Psoas muscle (tissue), 8 donors: ENCODE data around the gene NUP210L. TPM values are rescaled to one million over a fixed set of nuclear protein-coding genes. Genes with fewer than 3 reads are reported as not detected.

Experiments
- ATAC-seq, 4 donors: fragments of 200-7000 bp; cut with Tn5 transposase; one replicate each; pipeline ENCODE4 v1.9.1; 2020; ENCODE audit warnings: moderate library complexity in 3 of 4, mild to moderate bottlenecking in 2 of 4
- DNase-seq, 2 donors: peaks; one replicate each; pipeline ENCODE4 v3.0.0-alpha.2; 2020
- H3K27ac ChIP-seq: fragments of 200-600 bp; one replicate; pipeline ENCODE4 v1.8.0; 2022
- H3K27me3 ChIP-seq, 3 donors: fragments of 200-600 bp in 1 of 3; one replicate each; pipeline versions ENCODE4 v1.6.1 to v1.8.0; 2013 to 2022; ENCODE audit warnings: low read length in 2 of 3, mild to moderate bottlenecking in 2 of 3, moderate library complexity in 1 of 3; ENCODE audit not compliant: insufficient read depth in 3 of 3
- H3K36me3 ChIP-seq, 2 donors: fragments of 200-600 bp in 1 of 2; one replicate each; pipeline versions ENCODE4 v1.6.1 to v1.8.0; 2013 to 2022; ENCODE audit warnings: low read depth in 1 of 2, mild to moderate bottlenecking in 1 of 2, moderate library complexity in 1 of 2; ENCODE audit not compliant: insufficient read depth in 1 of 2
- H3K4me1 ChIP-seq: fragments of 200-600 bp; one replicate; pipeline ENCODE4 v1.8.0; 2022
- H3K4me3 ChIP-seq: fragments of 200-600 bp; one replicate; pipeline ENCODE4 v1.8.0; 2022; ENCODE audit warnings: mild to moderate bottlenecking
- H3K9me3 ChIP-seq: fragments of 200-600 bp; one replicate; pipeline ENCODE4 v1.8.0; 2022
- WGBS, 3 donors: extraction: QIAGEN DNeasy Blood & Tissue Kit; methylation state at CpG; one replicate each; pipeline versions ENCODE4 v1.1.6 to v1.1.7; 2013; 5-methylcytosine and 5-hydroxymethylcytosine counted together
- intact Hi-C, 2 donors: fragments of 100-400 bp; cut with DNase I; formaldehyde crosslinking; loops; one replicate each; pipeline versions ENCODE4 v1.11.0 to v1.14.2; 2022
- polyA plus RNA-seq, 3 donors: library from polyadenylated mRNA; stranded (reverse); fragments of 200-250 nt; gene quantifications; one replicate each; pipeline ENCODE4 v1.2.3, GENCODE V29; 2013
- total RNA-seq, 4 donors: library from RNA; stranded (reverse); fragmentation: NEBNext Ultra II Directional in 2 of 4; extraction: Animal tissue kit (Norgen Biotek cat#: 25700) in 2 of 4; gene quantifications; one replicate each; pipeline versions ENCODE4 v1.2.1 to v1.2.4, GENCODE V29; 2021 to 2023
- TF ChIP-seq, protein P1 (sequence below): fragments of 200-600 bp; IDR thresholded peaks from one replicate; pipeline ENCODE4 v1.8.0; 2022; ENCODE audit warnings: antibody characterized with exemption
- donor health status: healthy with polysubstance abuse.
- donor health status: DM: no; HTN: no; CAD: no; lungs with moderate emphysema.
- donor health status: Bipolar disorder and iron deficiency.
- donor health status: healthy.
- donor health status: DM: yes; HTN: yes; CAD: no.
- donor health status: DM: no; HTN: no; CAD: no.
- donor health status: DM: no; HTN: no; CAD: no.
- donor health status: DM: yes; HTN: yes; CAD: no.

NUP210L gene
- total and polyA plus RNA-seq, 7 donors = 0.01 to 3.0 (median 0.19) TPM; not detected in 2

DNA sequence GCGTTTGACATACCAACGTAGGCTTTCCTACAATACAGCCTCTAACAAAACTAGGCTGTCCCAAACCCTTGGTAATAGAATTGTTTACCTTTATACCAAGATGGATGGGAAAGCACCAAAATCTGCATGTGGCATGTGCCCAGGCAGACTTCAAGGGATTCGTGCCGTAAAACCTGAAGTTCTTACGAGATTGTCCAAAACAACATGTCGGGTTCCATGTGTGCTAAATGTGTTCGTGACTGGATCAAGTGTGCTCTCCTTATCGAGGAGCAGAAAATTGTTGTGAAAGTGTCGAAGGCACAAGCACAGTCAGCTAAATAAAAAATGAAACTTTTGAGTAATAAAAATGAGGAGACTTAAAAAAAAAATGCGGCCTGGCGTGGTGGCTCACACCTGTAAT is 159.2 kb downstream of the NUP210L start:
- intact Hi-C loops = loop anchor here in 1 of 2 donors (10.0 kb wide), 1 partner anchor 279 kb away; the partner anchor contains the start of gene HAX1
- H3K4me1 ChIP-seq = peaks cover 25% of the 10 kb centered on the region

DNA sequence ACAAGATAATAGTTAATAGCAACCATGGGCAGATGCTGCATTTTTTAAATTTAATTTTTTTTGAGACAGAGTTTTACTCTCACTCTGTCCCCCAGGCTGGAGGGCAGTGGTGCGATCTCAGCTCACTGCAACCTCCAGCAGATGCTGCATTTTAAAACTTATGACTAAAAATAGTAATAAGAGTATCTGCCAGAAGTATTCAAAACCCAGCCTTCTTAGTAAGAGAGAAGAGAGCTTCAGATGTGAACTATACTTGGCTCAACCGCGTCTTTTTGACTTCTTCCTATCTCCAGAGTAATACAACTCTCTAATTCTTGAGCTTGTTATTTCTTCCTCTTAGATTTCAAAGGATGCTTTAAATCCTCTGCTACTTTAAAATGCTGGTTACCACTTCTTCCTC is 159.7 kb downstream of the NUP210L start:
- WGBS, 3 donors = 70 to 82% (median 75%) methylated on average over 3 of the region's 3 CpGs
- ATAC-seq (no peak), DNase-seq (no peak)
- H3K9me3 ChIP-seq = no peaks in the 10 kb centered on the region
- no peaks in the 10 kb centered on the region for H3K27me3 ChIP-seq
- peaks cover 10 to 47% of the 10 kb centered on the region in 2 donors for H3K36me3 ChIP-seq
- H3K4me3 ChIP-seq = no peak overlapping the region
- H3K4me1 ChIP-seq = peaks cover 25% of the 10 kb centered on the region
- H3K27ac ChIP-seq = no peak overlapping the region
- TF ChIP-seq, protein P1, sequence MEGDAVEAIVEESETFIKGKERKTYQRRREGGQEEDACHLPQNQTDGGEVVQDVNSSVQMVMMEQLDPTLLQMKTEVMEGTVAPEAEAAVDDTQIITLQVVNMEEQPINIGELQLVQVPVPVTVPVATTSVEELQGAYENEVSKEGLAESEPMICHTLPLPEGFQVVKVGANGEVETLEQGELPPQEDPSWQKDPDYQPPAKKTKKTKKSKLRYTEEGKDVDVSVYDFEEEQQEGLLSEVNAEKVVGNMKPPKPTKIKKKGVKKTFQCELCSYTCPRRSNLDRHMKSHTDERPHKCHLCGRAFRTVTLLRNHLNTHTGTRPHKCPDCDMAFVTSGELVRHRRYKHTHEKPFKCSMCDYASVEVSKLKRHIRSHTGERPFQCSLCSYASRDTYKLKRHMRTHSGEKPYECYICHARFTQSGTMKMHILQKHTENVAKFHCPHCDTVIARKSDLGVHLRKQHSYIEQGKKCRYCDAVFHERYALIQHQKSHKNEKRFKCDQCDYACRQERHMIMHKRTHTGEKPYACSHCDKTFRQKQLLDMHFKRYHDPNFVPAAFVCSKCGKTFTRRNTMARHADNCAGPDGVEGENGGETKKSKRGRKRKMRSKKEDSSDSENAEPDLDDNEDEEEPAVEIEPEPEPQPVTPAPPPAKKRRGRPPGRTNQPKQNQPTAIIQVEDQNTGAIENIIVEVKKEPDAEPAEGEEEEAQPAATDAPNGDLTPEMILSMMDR = no peak
- intact Hi-C loops = loop anchor here in 1 of 2 donors (10.0 kb wide), 1 partner anchor 280 kb away; the partner anchor contains the start of gene HAX1

More for the DNA sequence above, 159.2 kb downstream of the NUP210L start:
- H3K27me3 ChIP-seq = no peaks in the 10 kb centered on the region
- H3K27ac ChIP-seq = no peak overlapping the region
- TF ChIP-seq, protein P1 = no peak
- H3K36me3 ChIP-seq = peaks cover 10 to 47% of the 10 kb centered on the region in 2 donors
- ATAC-seq = no peak
- no peaks in the 10 kb centered on the region for H3K9me3 ChIP-seq
- WGBS, 3 donors = 89 to 97% (median 95%) methylated on average over 11 of the region's 11 CpGs
- no peak for DNase-seq
- no peak overlapping the region for H3K4me3 ChIP-seq

DNA sequence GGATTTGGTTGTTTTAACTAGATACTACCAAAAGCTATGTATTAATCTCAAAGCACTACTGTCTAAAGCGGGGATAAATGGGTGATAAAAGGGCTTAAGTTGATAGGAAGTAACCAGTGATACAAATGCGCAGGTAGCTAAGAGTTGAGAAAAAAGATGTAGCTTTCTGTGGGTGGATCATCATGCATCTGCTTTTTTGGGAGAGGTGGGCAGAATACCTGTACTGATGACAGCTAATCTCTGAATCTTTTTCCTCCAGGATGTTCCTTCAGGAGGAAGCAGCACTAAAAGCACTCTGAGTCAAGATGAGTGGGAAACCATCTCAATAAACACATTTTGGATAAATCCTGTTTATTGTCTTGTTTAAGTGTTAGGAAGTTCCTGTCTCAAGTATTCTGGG is 163.1 kb downstream of the NUP210L start:
- H3K27ac ChIP-seq = peak overlapping the region; percentile 98
- H3K36me3 ChIP-seq = peaks cover 10 to 47% of the 10 kb centered on the region in 2 donors
- TF ChIP-seq, protein P1 = no peak
- ATAC-seq (no peak), DNase-seq (no peak)
- WGBS, 3 donors = 95 to 100% (median 99%) methylated on average over 2 of the region's 2 CpGs
- peaks cover 25% of the 10 kb centered on the region for H3K4me1 ChIP-seq
- peak overlapping the region; percentile 93 for H3K4me3 ChIP-seq
- no peaks in the 10 kb centered on the region for H3K27me3 ChIP-seq
- intact Hi-C loops = loop anchor here in 1 of 2 donors (10.0 kb wide), 1 partner anchor 283 kb away; the partner anchor contains the start of gene HAX1
- no peaks in the 10 kb centered on the region for H3K9me3 ChIP-seq

DNA sequence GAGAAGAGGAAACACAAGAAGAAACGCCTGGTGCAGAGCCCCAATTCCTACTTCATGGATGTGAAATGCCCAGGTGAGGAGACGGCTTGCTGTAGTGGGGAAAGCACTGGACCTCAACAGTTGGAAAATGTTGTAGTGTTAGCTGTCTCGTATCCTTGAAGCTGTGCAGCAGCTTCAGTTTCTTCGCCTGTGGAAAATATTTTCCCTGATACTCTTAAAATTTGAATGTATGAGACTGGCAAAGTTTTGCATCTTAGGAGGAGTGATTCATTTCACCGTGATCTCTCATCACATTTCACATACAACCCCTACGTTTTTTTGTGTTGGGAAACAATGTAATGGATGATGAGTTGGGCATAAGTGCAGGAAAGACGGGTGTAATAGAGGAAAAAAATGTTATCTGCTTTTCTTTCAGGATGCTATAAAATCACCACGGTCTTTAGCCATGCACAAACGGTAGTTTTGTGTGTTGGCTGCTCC is 163.7 kb downstream of the NUP210L start:
- TF ChIP-seq, protein P1 = no peak
- no peak for ATAC-seq
- H3K4me1 ChIP-seq = peaks cover 25% of the 10 kb centered on the region

More for the DNA sequence above, 163.7 kb downstream of the NUP210L start:
- peaks cover 10 to 47% of the 10 kb centered on the region in 2 donors for H3K36me3 ChIP-seq
- intact Hi-C loops = loop anchor here in 1 of 2 donors (10.0 kb wide), 1 partner anchor 284 kb away; the partner anchor contains the start of gene HAX1
- no peak for DNase-seq
- 8% methylated on average over 9 of the region's 9 CpGs for WGBS, 3 donors
- no peaks in the 10 kb centered on the region for H3K27me3 ChIP-seq
- H3K4me3 ChIP-seq = peak overlapping the region; percentile 93
- H3K9me3 ChIP-seq = no peaks in the 10 kb centered on the region
- peak overlapping the region; percentile 98 for H3K27ac ChIP-seq
